HEK293 (cell line): ENCODE measurements around the gene UST.

Source experiments
- CTCF ChIA-PET: fragments of 350-600 bp; formaldehyde crosslinking; extraction: SDS; loops from one replicate; lab custom pipeline; 2021; ENCODE audit warnings: antibody characterized with exemption; lab: Yijun Ruan, JAX
- POLR2A ChIA-PET: fragments of 300-600 bp; formaldehyde crosslinking; extraction: SDS; loops from one replicate; lab custom pipeline; 2020; ENCODE audit warnings: antibody characterized with exemption, inconsistent platforms; lab: Yijun Ruan, JAX
- H3K27ac ChIP-seq: fragments of 200-500 bp; sonication (Bioruptor generic); 2 replicates; pipeline ENCODE4 v1.5.1; 2014; ENCODE audit warnings: low read depth, low read length, control low read depth, inconsistent platforms; ENCODE audit errors: extremely low read depth
- H3K36me3 ChIP-seq, 2 experiments: fragments of 200-500 bp in 1 of 2; sonication (Bioruptor generic) in 1 of 2; 1 replicate in 1 of 2; 2 replicates in 1 of 2; pipeline ENCODE4 v1.5.1; 2014 to 2017; ENCODE audit warnings: inconsistent platforms in 2 of 2, low read length in 2 of 2; ENCODE audit not compliant: control insufficient read depth in 2 of 2, insufficient read depth in 1 of 2
- H3K4me1 ChIP-seq: fragments of 200-500 bp; sonication (Bioruptor generic); 2 replicates; pipeline ENCODE4 v1.5.1; 2014; ENCODE audit warnings: mild to moderate bottlenecking, low read length, inconsistent platforms; ENCODE audit not compliant: control insufficient read depth, insufficient read depth
- H3K4me3 ChIP-seq: 2 replicates; pipeline ENCODE4 v1.5.1; 2011; ENCODE audit warnings: low read depth, mild to moderate bottlenecking, control low read depth, low read length, moderate library complexity
- H3K9me3 ChIP-seq: fragments of 200-500 bp; sonication (Bioruptor generic); 2 replicates; pipeline ENCODE4 v1.5.1; 2014; ENCODE audit warnings: low read depth, low read length, inconsistent platforms; ENCODE audit not compliant: control insufficient read depth, insufficient read depth
- AEBP2 ChIP-seq: fragments of 450-650 bp; formaldehyde crosslinking; IDR thresholded peaks from 2 replicates; pipeline ENCODE4 v1.5.1; 2016; ENCODE audit warnings: missing biosample characterization, missing genetic modification characterization, borderline replicate concordance
- ELK4 ChIP-seq: IDR thresholded peaks from 2 replicates; pipeline ENCODE4 v1.6.1; 2011; ENCODE audit warnings: mild to moderate bottlenecking, low read depth, low read length, borderline replicate concordance
- GLI2 ChIP-seq: fragments of 450-650 bp; formaldehyde crosslinking; IDR thresholded peaks from 2 replicates; pipeline ENCODE4; 2017; ENCODE audit warnings: missing biosample characterization, missing genetic modification characterization, low read depth, borderline replicate concordance
- GLIS1 ChIP-seq: fragments of 450-650 bp; formaldehyde crosslinking; IDR thresholded peaks from 2 replicates; pipeline ENCODE4 v1.5.1; 2016; ENCODE audit warnings: missing biosample characterization, missing genetic modification characterization
- KLF1 ChIP-seq: fragments of 450-650 bp; formaldehyde crosslinking; IDR thresholded peaks from 2 replicates; pipeline ENCODE4 v1.5.1; 2016; ENCODE audit warnings: missing biosample characterization, missing genetic modification characterization
- SETDB1 ChIP-seq: IDR thresholded peaks from one replicate; pipeline ENCODE4 v1.6.1; 2017; ENCODE audit warnings: mild to moderate bottlenecking, low read length, moderate library complexity, mixed read lengths; ENCODE audit not compliant: insufficient read length
- ZBTB1 ChIP-seq: fragments of 450-650 bp; formaldehyde crosslinking; IDR thresholded peaks from 2 replicates; pipeline ENCODE4 v1.5.1; 2016; ENCODE audit warnings: missing biosample characterization, missing genetic modification characterization
- ZBTB48 ChIP-seq: fragments of 450-650 bp; formaldehyde crosslinking; IDR thresholded peaks from 2 replicates; pipeline ENCODE4 v1.5.1; 2016; ENCODE audit warnings: missing biosample characterization, missing genetic modification characterization
- ZBTB8A ChIP-seq: fragments of 450-650 bp; formaldehyde crosslinking; IDR thresholded peaks from 2 replicates; pipeline ENCODE4 v1.5.1; 2016; ENCODE audit warnings: missing biosample characterization, missing genetic modification characterization
- ZIC2 ChIP-seq: fragments of 450-650 bp; formaldehyde crosslinking; IDR thresholded peaks from 2 replicates; pipeline ENCODE4 v1.5.1; 2016; ENCODE audit warnings: missing biosample characterization, missing genetic modification characterization
- ZNF132 ChIP-seq: fragments of 450-650 bp; formaldehyde crosslinking; IDR thresholded peaks from 2 replicates; pipeline ENCODE4 v1.5.1; 2017; ENCODE audit warnings: missing biosample characterization, missing genetic modification characterization, borderline replicate concordance
- ZNF341 ChIP-seq: fragments of 450-650 bp; formaldehyde crosslinking; IDR thresholded peaks from 2 replicates; pipeline ENCODE4; 2016; ENCODE audit warnings: low read depth, missing biosample characterization, missing genetic modification characterization
- ZNF362 ChIP-seq: fragments of 450-650 bp; formaldehyde crosslinking; IDR thresholded peaks from 2 replicates; pipeline ENCODE4 v1.5.1; 2016; ENCODE audit warnings: missing biosample characterization, missing genetic modification characterization
- ZNF37A ChIP-seq: fragments of 450-650 bp; IDR thresholded peaks from 2 replicates; pipeline ENCODE4 v1.5.1; 2018; ENCODE audit warnings: missing biosample characterization, missing genetic modification characterization
- ZNF514 ChIP-seq: fragments of 450-650 bp; formaldehyde crosslinking; IDR thresholded peaks from 2 replicates; pipeline ENCODE4 v1.5.1; 2016; ENCODE audit warnings: missing biosample characterization, missing genetic modification characterization
- ZNF626 ChIP-seq: fragments of 450-650 bp; sonication (Bioruptor Pico); formaldehyde crosslinking; IDR thresholded peaks from 2 replicates; pipeline ENCODE4 v1.5.1; 2018; ENCODE audit warnings: missing biosample characterization, missing genetic modification characterization, inconsistent platforms
- ZNF785 ChIP-seq: fragments of 450-650 bp; formaldehyde crosslinking; IDR thresholded peaks from 2 replicates; pipeline ENCODE4 v1.5.1; 2016; ENCODE audit warnings: missing biosample characterization, missing genetic modification characterization
- ZSCAN4 ChIP-seq: fragments of 450-650 bp; formaldehyde crosslinking; IDR thresholded peaks from 2 replicates; pipeline ENCODE4 v1.5.1; 2017; ENCODE audit warnings: missing biosample characterization, missing genetic modification characterization

Gene UST

GRCh38 chr6:148983101-148983761 lies 236.4 kb downstream of the UST start (continued):
- no peak for TF ChIP-seq ZNF626
- no peak for TF ChIP-seq ZBTB48 (tag by site-specific recombination)
- TF ChIP-seq ZSCAN4 (tag by site-specific recombination): no peak
- no peak for TF ChIP-seq ZNF362 (tag by site-specific recombination)
- TF ChIP-seq GLI2 (tag by site-specific recombination): no peak
- TF ChIP-seq ZNF514: no peak
- TF ChIP-seq, all 188 proteins: peak for 0

- TF ChIP-seq ZNF785 (tag by site-specific recombination) (no peak), KLF1 (no peak), ZNF362 (tag by site-specific recombination) (no peak)
- TF ChIP-seq, all 188 proteins: peak for 0
- H3K4me3 ChIP-seq: no peak overlapping the region
- no peaks in the 10 kb centered on the region for H3K4me1 ChIP-seq
- H3K36me3 ChIP-seq: no peaks in the 10 kb centered on the region
- H3K9me3 ChIP-seq: no peaks in the 10 kb centered on the region
- H3K27ac ChIP-seq: no peak overlapping the region
- ChIA-PET POLR2A (no interaction called here), CTCF (interaction anchor here (1.2 kb wide), 1 partner anchor 43 kb away, joined by 5 read pairs; no protein-coding TSS in a partner anchor)
These were observed 237.1 kb downstream of the UST start for GRCh38 chr6:148983966-148984365.

GRCh38 chr6:148984531-148985056 lies 237.8 kb downstream of the UST start:
- CTCF ChIA-PET: interaction anchor here (0.6 to 1.2 kb wide), 5 partner anchors 42 to 406 kb away, joined by 3 to 5 read pairs (median 4); no protein-coding TSS in a partner anchor
- POLR2A ChIA-PET: no interaction called here
- no peaks in the 10 kb centered on the region for H3K9me3 ChIP-seq

More at GRCh38 chr6:148984531-148985056, 237.8 kb downstream of the UST start:
- Histone ChIP-seq H3K36me3 (no peaks in the 10 kb centered on the region), H3K4me3 (no peak overlapping the region), H3K27ac (no peak overlapping the region), H3K4me1 (no peaks in the 10 kb centered on the region; the same call in 1 of the 2 replicates)
- no peak for TF ChIP-seq ZNF132
- peak; percentile 34; the same call in 1 of the 2 replicates for TF ChIP-seq GLIS1 (tag by site-specific recombination)
- no peak for TF ChIP-seq ZNF341 (tag by site-specific recombination)
- TF ChIP-seq AEBP2 (tag by site-specific recombination): no peak
- TF ChIP-seq ELK4: no peak
- TF ChIP-seq ZBTB8A (tag by site-specific recombination): no peak
- no peak for TF ChIP-seq ZBTB1
- peak; percentile 27 for TF ChIP-seq ZIC2 (tag by site-specific recombination)
- no peak for TF ChIP-seq ZNF37A (tag by site-specific recombination)
- TF ChIP-seq SETDB1: no peak
